Measurements from ENCODE around the gene ACAA1.

Gene ACAA1

DNA sequence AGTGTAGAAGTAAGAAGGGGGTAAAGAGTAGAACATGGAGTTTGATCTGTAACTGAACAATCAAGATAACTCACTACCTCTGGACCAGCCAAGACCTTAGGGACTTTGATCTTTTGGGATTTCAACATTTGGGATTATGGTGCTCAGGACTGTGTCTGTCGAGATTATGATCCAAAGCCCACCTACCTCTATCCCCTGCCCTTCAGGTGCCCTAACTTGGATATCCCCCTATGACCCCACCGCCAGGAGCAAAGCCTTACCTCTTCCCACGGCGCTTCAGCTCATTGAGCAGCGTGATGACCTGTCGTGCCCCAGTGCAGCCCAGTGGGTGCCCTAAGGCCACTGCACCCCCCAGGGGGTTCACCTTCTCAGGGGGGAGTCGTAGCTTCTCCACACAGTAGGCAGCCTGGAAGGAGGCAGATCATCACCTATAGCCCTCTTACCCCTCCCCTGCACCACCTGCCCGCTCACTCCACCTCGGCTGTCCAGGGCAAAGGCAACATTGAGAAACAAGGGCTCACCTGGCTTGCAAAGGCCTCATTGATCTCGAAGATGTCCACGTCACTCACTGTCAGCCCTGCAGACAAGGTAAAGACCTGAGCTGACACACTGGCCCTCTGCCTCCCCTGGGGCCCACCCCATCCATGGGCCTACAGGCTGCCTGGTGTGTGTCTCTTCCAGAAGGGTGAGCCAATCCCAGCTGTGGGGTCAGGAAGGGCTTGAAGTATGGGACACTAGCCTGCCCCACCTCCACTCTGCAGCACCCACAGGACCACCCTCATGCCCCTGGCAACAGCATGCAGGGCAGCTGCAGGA, 11.4 kb downstream of the ACAA1 start:
- no peak overlapping the region for H3K4me3 ChIP-seq (ENCODE audit: control insufficient read depth, low read depth, low read length)
- no peak for DNase-seq (ENCODE audit: low read depth)
- TF ChIP-seq, protein P1, sequence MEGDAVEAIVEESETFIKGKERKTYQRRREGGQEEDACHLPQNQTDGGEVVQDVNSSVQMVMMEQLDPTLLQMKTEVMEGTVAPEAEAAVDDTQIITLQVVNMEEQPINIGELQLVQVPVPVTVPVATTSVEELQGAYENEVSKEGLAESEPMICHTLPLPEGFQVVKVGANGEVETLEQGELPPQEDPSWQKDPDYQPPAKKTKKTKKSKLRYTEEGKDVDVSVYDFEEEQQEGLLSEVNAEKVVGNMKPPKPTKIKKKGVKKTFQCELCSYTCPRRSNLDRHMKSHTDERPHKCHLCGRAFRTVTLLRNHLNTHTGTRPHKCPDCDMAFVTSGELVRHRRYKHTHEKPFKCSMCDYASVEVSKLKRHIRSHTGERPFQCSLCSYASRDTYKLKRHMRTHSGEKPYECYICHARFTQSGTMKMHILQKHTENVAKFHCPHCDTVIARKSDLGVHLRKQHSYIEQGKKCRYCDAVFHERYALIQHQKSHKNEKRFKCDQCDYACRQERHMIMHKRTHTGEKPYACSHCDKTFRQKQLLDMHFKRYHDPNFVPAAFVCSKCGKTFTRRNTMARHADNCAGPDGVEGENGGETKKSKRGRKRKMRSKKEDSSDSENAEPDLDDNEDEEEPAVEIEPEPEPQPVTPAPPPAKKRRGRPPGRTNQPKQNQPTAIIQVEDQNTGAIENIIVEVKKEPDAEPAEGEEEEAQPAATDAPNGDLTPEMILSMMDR (conservative IDR thresholded peaks at IDR 0.05; ENCODE audit: control insufficient read depth, insufficient read depth, low read depth, low read length) = no peak

DNA sequence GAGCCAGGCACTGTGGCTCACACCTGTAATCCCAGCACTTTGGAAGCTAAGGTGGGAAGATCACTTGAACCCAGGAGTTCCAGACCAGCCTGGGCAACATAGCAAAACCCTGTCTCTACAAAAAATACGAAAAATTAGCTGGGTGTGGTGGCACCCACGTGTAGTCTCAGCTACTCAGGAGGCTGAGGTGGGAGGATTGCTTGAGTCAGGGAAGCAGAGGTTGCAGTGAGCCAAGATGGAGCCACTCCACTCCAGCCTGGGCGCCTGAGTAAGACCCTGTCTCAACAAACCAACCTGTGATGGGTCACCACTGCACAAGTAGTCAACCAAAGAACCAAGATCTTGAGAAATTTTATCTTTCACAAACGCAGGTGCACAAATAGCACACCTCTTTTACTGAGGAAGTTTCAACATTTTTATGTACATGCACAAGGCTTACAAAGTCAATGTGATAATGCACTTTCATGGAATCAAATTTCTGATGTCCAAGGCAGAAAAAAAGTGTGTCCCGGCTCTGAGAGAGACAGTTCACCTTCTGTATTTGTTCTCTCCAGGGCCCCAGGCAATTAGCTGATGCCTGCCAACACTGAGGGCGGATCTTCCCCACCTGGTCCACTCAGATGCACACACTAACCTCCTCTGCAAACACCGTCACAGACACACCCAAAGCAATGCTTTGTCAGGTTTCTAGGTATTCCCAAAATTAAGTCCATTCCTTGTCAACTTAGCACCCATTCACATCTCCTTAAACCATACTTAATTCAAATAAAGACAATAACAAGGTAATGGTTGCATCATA, 12.4 kb downstream of the ACAA1 start:
- no peak overlapping the region for H3K4me3 ChIP-seq (ENCODE audit: control insufficient read depth, low read depth, low read length)
- no peak for DNase-seq (ENCODE audit: low read depth)
- TF ChIP-seq, protein P1 (conservative IDR thresholded peaks at IDR 0.05; ENCODE audit: control insufficient read depth, insufficient read depth, low read depth, low read length) = no peak

DNA sequence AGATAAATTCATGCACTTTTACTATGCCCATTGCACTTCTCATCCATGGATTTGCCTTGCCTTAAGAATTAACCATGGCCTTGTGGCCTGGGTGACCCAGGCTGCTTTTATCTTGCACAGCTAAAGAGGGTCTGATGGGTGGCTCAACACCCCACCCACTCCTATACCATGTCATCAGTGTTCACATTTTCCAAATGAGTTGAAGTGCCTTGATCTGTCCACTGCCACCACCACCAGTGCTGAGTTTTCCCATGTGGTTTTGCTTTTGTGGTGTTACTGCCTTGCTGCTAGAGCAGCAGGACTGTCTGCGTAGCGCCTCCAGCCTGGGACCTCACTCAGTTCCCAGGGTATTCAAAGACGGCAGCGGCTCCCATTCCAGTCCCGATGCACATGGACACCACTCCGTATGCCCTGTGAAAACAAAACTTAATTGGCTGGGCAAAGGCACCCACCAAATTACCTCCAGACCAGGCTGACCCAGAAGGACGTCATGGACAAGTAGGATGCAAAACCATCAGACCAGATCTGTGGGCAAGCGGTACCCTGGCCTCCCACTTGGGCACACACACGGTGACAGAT, 14.1 kb downstream of the ACAA1 start:
- DNase-seq (ENCODE audit: low read depth) = no peak
- TF ChIP-seq, protein P1 (conservative IDR thresholded peaks at IDR 0.05; ENCODE audit: control insufficient read depth, insufficient read depth, low read depth, low read length) = no peak
- H3K4me3 ChIP-seq (ENCODE audit: control insufficient read depth, low read depth, low read length) = no peak overlapping the region

DNA sequence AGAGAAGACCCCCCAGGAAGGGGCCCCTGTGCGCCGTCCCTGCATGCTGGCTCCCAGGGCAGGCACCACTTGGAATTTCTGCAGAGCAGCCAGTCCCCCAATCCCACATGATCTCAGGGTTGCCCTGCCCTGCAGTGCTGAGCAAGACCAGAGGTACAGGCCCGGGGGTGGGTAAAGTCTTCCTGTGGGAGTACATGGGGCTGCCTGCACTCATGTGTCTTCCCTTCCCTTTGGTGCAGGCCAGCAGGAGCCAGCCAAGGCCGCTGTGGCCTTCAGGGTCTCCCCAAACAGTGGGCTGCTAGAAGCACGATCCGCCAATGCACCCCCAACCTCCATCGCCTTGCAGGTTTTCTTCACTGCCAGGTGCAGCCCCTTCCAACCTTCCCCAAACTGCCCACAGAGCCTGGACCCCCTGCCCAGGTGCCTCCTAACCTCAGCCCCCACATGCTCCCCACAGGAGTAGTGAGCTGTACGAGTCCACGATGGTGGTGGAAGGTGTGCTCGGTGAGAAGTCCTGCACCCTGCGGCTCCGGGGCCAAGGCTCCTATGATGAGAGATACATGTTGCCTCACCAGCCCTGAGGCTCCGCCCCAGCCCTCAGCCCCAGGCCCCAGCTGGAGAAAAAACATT, 15.0 kb downstream of the ACAA1 start:
- no peak for DNase-seq (ENCODE audit: low read depth)
- TF ChIP-seq, protein P1 (conservative IDR thresholded peaks at IDR 0.05; ENCODE audit: control insufficient read depth, insufficient read depth, low read depth, low read length) = no peak
- no peak overlapping the region for H3K4me3 ChIP-seq (ENCODE audit: control insufficient read depth, low read depth, low read length)

DNA sequence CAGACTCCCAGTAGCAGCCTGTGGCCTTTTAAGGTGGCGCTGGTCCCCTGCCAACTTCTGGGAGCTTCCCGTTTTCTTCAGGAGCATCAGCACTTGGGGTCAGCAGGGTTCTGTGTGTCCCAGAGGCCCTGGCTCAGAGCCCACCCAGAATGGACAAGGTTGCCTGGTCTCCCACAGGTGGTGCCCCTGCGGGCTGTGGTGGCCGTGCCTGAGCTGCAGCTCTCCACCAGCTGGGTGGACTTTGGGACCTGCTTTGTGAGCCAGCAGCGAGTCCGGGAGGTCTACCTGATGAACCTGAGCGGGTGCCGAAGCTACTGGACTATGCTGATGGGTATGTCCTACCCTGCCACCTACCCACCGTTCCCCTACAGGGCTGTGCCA, 15.5 kb downstream of the ACAA1 start:
- no peak for DNase-seq (ENCODE audit: low read depth)

More for the DNA sequence above, 15.5 kb downstream of the ACAA1 start:
- no peak overlapping the region for H3K4me3 ChIP-seq (ENCODE audit: control insufficient read depth, low read depth, low read length)
- TF ChIP-seq, protein P1 (conservative IDR thresholded peaks at IDR 0.05; ENCODE audit: control insufficient read depth, insufficient read depth, low read depth, low read length) = no peak
